H7 (cell line): ENCODE results near the gene PTPRM. TPM values are rescaled to one million over a fixed set of nuclear protein-coding genes. Genes with fewer than 3 reads are reported as not detected.

ENCODE experiments used
- DNase-seq: peaks from one replicate; pipeline ENCODE4 v3.0.0; 2012
- H3K27me3 ChIP-seq: 2 replicates; pipeline ENCODE4 v1.6.0; 2011; ENCODE audit warnings: mild to moderate bottlenecking, low read length; ENCODE audit not compliant: control insufficient read depth, insufficient read depth
- H3K36me3 ChIP-seq: replicated peaks from 2 replicates; pipeline ENCODE4 v1.5.1; 2011; ENCODE audit warnings: low read length; ENCODE audit not compliant: control insufficient read depth, insufficient read depth
- H3K4me3 ChIP-seq: 2 replicates; pipeline ENCODE4 v1.5.1; 2011; ENCODE audit warnings: low read depth, mild to moderate bottlenecking, control low read depth, low read length, moderate library complexity; ENCODE audit not compliant: insufficient read depth
- total RNA-seq: library from RNA; depleted of rRNA; stranded (reverse); fragments of >200 nt; shearing (Covaris generic); gene quantifications from 2 replicates; pipeline ENCODE4 v1.2.3, GENCODE V29; 2014

Gene PTPRM
- total RNA-seq, 1 experiment from 2014 or later: 14.4 TPM

GRCh38 chr18:7987284-7987976 lies 420.3 kb downstream of the PTPRM start:
- H3K4me3 ChIP-seq: no peak overlapping the region
- no peaks in the 10 kb centered on the region for H3K27me3 ChIP-seq
- no peaks in the 10 kb centered on the region for H3K36me3 ChIP-seq
- no peak for DNase-seq

DNA sequence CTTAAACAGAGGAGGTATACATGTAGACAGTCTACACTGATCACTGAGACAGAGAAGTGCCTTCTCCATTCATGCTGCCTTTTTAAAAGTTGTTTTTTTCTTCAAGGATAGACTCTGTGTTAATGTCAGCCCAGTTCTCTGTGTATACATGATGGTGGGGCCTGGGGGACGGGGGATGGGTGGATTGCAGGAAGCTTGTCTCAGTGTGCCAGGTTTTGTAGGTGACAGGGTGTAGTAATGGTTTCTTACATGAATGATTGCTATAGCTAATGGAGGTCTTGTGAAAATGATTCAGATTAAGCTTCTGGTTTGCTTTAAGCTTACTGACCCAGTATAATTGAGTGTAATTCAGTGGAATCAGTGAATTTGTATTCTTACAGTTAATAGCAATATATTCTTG lies 423.6 kb downstream of the PTPRM start:
- H3K4me3 ChIP-seq: no peak overlapping the region
- no peaks in the 10 kb centered on the region for H3K27me3 ChIP-seq
- DNase-seq: no peak
- no peaks in the 10 kb centered on the region for H3K36me3 ChIP-seq

- Histone ChIP-seq H3K27me3 (no peaks in the 10 kb centered on the region), H3K36me3 (no peaks in the 10 kb centered on the region), H3K4me3 (no peak overlapping the region)
- DNase-seq: no peak
Observed at GRCh38 chr18:8001711-8002301, 434.7 kb downstream of the PTPRM start.

DNA sequence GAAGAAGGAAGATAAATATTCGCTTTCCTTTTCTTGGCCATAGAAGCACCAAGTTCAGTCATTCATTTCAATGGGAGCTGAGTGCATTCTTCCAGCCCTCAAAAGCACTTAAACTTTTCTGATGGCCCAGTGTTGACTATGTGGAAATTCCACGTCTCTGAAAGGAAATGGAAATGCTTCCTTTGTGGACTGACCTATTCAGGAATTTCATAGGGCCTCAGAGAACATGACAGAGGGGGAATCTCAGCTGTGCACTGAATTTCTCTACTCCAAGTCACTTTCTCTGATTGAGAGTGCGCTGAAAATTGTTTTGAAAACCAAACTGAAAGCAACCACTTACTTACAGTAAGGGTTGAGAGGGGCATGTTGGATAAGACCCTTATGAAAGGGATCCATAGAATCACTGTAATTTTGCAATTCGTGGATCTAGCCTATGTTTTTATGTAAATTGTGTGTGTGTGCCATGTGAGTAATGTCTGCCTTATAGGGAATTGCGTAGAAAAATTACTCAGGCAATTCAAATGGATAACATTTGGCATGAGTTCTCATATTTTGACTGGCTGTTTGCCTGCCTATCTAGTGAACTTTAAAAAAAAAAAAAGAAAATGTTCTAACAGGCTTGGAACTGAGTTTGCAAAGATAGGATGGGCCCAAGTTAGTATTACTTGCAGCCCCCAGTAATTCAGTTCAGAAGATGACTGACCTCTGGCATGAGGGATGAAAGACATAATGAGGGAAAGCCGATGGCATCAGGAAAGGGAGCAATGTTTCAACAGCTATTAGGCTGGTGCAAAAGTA lies 437.0 kb downstream of the PTPRM start:
- no peak for DNase-seq
- H3K27me3 ChIP-seq: no peaks in the 10 kb centered on the region
- no peaks in the 10 kb centered on the region for H3K36me3 ChIP-seq
- H3K4me3 ChIP-seq: no peak overlapping the region

- Histone ChIP-seq H3K36me3 (no peaks in the 10 kb centered on the region), H3K4me3 (no peak overlapping the region), H3K27me3 (no peaks in the 10 kb centered on the region)
- DNase-seq: no peak
Observed at GRCh38 chr18:8004792-8005191, 437.7 kb downstream of the PTPRM start.

GRCh38 chr18:8005870-8006569 lies 438.9 kb downstream of the PTPRM start:
- no peak for DNase-seq
- H3K27me3 ChIP-seq: no peaks in the 10 kb centered on the region
- H3K4me3 ChIP-seq: no peak overlapping the region

DNA sequence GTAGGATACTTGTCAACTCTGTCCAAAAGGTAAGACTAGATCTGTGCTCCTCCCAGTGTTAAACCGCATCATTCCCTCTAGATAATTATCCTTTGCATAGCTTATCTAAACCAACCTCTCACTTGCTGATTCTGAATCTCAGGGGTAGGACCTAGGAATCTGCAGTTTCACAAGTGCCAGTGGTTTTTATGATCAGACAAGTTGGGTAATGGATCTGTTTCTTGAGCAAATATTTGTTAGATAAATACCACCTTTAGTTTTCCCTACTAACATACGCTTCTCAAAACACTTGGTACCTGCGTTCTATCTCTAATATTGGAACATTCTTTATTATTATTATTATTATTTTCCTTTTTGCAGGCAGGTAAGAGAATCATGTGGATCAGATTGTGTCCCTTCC lies 439.9 kb downstream of the PTPRM start:
- Histone ChIP-seq H3K36me3 (no peaks in the 10 kb centered on the region), H3K4me3 (no peak overlapping the region), H3K27me3 (no peaks in the 10 kb centered on the region)
- no peak for DNase-seq

More at GRCh38 chr18:8005870-8006569, 438.9 kb downstream of the PTPRM start:
- no peaks in the 10 kb centered on the region for H3K36me3 ChIP-seq

DNA sequence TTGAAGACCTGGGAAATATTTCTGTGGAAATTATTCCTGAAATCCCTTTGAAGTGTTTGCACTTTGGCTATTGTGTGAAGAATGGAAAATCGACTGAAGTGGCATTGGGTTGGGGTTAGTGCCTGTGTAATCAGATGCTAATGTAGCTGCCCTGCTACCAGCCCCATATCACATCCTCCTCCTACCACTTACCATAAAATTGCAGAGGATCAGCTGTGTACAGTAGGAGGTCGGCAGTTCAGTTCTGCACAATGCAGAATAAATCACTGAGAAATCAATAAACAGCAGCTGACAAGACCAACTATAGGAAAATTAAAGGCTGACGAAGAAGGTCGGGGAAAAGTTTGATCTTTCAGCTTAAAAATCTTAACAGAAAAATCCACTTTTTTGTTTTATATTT lies 440.9 kb downstream of the PTPRM start:
- Histone ChIP-seq H3K36me3 (no peaks in the 10 kb centered on the region), H3K27me3 (no peaks in the 10 kb centered on the region), H3K4me3 (no peak overlapping the region)
- DNase-seq: no peak

DNA sequence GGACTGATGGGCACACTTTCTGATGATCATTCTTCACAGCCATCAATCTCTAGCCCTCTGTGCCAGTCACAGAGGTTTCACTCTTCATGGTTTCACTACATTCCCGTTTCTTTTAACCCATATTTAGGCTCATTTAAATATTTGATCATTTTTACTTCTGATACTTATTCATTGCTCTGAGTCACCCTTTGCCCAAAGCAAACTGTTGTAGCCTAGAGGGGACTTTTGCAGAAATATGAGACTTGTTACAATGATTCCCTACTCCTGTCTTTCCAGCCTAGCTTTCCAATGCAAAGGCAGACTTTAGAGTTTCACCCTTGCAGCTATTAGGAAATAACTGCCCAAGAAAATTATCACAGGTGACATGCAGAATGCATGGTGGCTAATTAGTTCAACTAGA lies 444.2 kb downstream of the PTPRM start:
- DNase-seq: no peak
- Histone ChIP-seq H3K36me3 (no peaks in the 10 kb centered on the region), H3K27me3 (no peaks in the 10 kb centered on the region), H3K4me3 (no peak overlapping the region)

DNA sequence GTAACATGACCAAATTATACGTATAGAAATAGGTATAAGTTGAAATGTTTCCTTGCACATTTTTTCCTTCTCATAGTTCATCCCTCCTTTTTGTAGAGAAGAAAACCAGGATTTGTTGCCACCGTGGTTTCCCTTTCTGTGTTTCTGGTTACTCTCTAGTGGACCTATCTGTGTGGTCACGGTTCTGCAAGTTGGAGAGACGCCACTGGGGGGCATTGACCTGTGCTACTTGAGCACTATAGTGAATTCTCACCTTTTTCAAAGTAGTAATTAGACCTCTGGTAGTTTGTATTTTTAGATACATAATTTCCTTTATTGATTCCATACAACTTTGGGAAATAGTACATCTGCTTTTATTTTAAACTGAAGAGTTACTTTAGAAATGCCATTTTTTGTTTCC lies 444.8 kb downstream of the PTPRM start:
- H3K4me3 ChIP-seq: no peak overlapping the region
- H3K36me3 ChIP-seq: no peaks in the 10 kb centered on the region
- no peak for DNase-seq
- H3K27me3 ChIP-seq: no peaks in the 10 kb centered on the region

DNA sequence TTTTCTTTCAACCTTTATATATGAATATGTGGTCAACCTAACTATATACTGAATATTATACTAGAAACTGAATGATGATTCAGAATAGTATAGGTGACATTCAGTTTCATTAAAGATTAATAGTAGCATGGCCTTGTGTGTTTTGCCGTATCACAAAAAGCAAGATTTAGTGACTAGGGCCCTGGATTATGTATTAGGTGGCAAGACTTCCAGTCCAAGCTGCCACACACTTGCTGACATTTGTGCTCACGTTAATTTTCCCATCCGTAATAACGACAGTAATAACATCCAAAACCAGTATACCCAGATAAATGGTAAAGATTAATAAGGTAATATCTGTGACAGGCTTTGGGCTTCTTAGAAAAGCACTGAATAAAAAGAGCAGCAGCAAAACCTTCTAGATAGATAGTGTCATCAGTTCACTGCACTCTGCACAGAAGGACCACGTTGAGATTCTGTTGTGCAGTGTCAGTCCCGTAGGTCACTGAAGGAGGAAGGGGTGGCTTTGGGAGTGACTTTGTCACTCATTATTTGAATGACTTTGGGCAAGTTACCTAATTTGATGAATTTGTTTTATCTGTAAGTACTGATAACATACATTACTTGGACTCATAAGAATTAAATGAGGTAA lies 451.7 kb downstream of the PTPRM start:
- DNase-seq: no peak

GRCh38 chr18:8019600-8019999 lies 452.5 kb downstream of the PTPRM start:
- no peak for DNase-seq
- Histone ChIP-seq H3K4me3 (no peak overlapping the region), H3K27me3 (no peaks in the 10 kb centered on the region), H3K36me3 (no peaks in the 10 kb centered on the region)

More for the DNA sequence above, 451.7 kb downstream of the PTPRM start:
- no peaks in the 10 kb centered on the region for H3K27me3 ChIP-seq
- no peak overlapping the region for H3K4me3 ChIP-seq
- H3K36me3 ChIP-seq: no peaks in the 10 kb centered on the region

- Histone ChIP-seq H3K36me3 (no peaks in the 10 kb centered on the region), H3K27me3 (no peaks in the 10 kb centered on the region), H3K4me3 (no peak overlapping the region)
- no peak for DNase-seq
Observed at GRCh38 chr18:8020132-8020846, 453.2 kb downstream of the PTPRM start.

DNA sequence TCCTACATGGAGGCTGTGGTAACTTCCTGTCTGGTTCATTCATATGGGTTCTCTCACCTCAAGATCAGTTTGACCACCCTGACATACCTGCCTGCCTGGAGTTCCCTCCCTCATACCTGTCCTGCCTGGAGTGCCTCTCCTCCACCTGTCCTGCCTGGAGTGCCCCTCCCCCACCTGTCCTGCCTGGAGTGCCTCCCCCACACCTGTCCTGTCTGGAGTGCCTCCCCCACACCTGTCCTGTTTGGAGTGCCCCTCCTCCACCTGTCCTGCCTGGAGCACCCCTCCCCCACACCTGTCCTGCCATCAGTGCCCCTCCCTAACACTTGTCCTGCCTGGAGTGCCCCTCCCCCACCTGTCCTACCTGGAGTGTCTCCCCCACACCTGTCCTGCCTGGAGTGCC lies 461.9 kb downstream of the PTPRM start:
- H3K27me3 ChIP-seq: no peaks in the 10 kb centered on the region
- no peak overlapping the region for H3K4me3 ChIP-seq
- H3K36me3 ChIP-seq: no peaks in the 10 kb centered on the region
- DNase-seq: peak; percentile 4
